ENCODE results near the gene GRAP2. TPM values are rescaled to one million over a fixed set of nuclear protein-coding genes. Genes with fewer than 3 reads are reported as not detected.
A peak's percentile ranks its signal among the peaks of the same experiment; 100 is the strongest.

The GRAP2 gene
- total RNA-seq, 1 donor = 94.1 TPM

GRCh38 chr22:39927544-39927943, 26.7 kb downstream of the GRAP2 start:
- H3K27me3 ChIP-seq (ENCODE audit: insufficient read depth, low read length) = no peaks in the 10 kb centered on the region
- no peaks in the 10 kb centered on the region for H3K9me3 ChIP-seq (ENCODE audit: low read depth, low read length)
- H3K4me1 ChIP-seq (ENCODE audit: insufficient read depth, low read length) = peaks cover 88% of the 10 kb centered on the region
- peak overlapping the region; percentile 37 for H3K4me3 ChIP-seq (ENCODE audit: low read length)

GRCh38 chr22:39928536-39929520, 27.9 kb downstream of the GRAP2 start:
- Histone ChIP-seq H3K27me3 (ENCODE audit: insufficient read depth, low read length) (no peaks in the 10 kb centered on the region), H3K9me3 (ENCODE audit: low read depth, low read length) (no peaks in the 10 kb centered on the region), H3K4me1 (ENCODE audit: insufficient read depth, low read length) (peaks cover 91% of the 10 kb centered on the region), H3K4me3 (ENCODE audit: low read length) (no peak overlapping the region)

GRCh38 chr22:39931251-39931650, 30.4 kb downstream of the GRAP2 start:
- Histone ChIP-seq H3K4me1 (ENCODE audit: insufficient read depth, low read length) (peaks cover 90% of the 10 kb centered on the region), H3K27me3 (ENCODE audit: insufficient read depth, low read length) (no peaks in the 10 kb centered on the region), H3K9me3 (ENCODE audit: low read depth, low read length) (no peaks in the 10 kb centered on the region), H3K4me3 (ENCODE audit: low read length) (no peak overlapping the region)

DNA sequence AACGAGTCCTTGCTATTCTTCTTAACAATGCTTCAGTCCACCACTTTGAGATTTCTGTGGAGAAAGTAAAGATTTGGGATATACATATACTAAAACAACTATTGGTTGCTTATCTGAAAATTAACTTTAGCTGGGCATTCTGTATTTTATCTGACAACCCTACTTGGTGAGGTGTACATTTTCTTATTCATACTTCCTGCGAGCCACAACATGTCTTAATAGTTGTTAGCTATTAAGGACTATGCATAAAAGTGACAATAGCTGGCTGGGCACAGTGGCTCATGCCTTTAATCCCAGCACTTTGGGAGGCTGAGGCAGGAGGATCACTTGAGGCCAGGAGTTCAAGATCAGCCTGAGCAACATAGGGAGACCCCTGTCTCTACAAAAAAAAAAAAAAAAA, 31.3 kb downstream of the GRAP2 start:
- Histone ChIP-seq H3K4me3 (ENCODE audit: low read length) (no peak overlapping the region), H3K27me3 (ENCODE audit: insufficient read depth, low read length) (no peaks in the 10 kb centered on the region), H3K4me1 (ENCODE audit: insufficient read depth, low read length) (peaks cover 90% of the 10 kb centered on the region), H3K9me3 (ENCODE audit: low read depth, low read length) (no peaks in the 10 kb centered on the region)

DNA sequence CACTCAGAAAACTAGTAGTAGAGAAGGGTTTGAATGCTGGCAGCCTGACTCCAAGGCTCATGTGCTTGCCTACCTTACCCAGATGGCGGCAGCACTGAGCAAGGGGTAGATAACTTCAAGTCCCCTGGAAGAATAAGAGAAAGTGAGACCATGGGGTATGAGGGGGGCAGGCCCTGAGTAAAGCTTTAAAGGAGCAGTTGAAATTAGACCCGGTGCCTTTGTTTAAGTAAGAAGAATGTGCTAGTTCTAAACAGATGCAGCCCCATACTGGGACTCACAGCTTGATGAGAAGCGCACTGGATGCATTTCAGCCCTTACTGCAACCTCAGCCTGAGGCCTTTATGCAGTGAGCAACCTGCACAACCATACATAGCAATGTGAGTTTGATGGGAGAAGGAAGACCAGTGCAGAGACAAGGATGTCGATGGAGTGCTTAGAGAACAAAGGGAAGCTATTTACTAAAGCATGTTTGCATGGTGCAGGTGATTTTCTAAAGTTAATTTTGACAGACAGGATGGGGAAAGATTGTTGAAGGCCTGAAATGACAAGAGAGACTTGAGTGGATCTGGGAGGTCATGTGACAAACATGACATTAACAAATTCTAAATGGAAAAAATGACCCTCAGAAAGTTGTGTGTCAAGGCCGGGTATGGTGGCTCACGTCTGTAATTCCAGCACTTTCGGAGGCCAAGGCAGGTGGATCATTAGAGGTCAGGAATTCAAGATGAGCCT, 32.2 kb downstream of the GRAP2 start:
- Histone ChIP-seq H3K27me3 (ENCODE audit: insufficient read depth, low read length) (no peaks in the 10 kb centered on the region), H3K4me1 (ENCODE audit: insufficient read depth, low read length) (peaks cover 90% of the 10 kb centered on the region), H3K9me3 (ENCODE audit: low read depth, low read length) (no peaks in the 10 kb centered on the region), H3K4me3 (ENCODE audit: low read length) (no peak overlapping the region)

- H3K4me1 ChIP-seq (ENCODE audit: insufficient read depth, low read length) = peaks cover 90% of the 10 kb centered on the region
- no peaks in the 10 kb centered on the region for H3K27me3 ChIP-seq (ENCODE audit: insufficient read depth, low read length)
- no peaks in the 10 kb centered on the region for H3K9me3 ChIP-seq (ENCODE audit: low read depth, low read length)
- H3K4me3 ChIP-seq (ENCODE audit: low read length) = no peak overlapping the region
Observed at GRCh38 chr22:39933741-39934140, 32.9 kb downstream of the GRAP2 start.

DNA sequence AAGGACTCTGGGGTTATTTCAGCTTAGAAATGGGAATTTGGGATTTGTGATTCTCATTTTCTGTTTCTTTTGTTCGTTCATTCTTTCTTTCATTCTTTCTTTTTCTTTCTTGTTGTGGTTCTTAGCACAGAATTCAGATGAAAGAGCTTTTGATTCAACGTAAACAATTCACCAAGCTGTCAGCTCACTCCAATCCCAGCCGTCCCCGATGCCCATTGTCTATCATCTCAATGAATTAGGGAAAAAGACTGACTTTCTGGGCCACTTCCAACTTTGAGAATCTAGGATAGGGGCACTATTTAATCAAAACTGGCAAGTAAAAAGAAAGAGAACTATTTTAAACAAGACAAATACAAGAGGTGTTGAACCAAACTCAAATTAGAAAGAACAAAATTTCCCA, 34.2 kb downstream of the GRAP2 start:
- Histone ChIP-seq H3K9me3 (ENCODE audit: low read depth, low read length) (no peaks in the 10 kb centered on the region), H3K4me1 (ENCODE audit: insufficient read depth, low read length) (peaks cover 91% of the 10 kb centered on the region), H3K4me3 (ENCODE audit: low read length) (no peak overlapping the region), H3K27me3 (ENCODE audit: insufficient read depth, low read length) (no peaks in the 10 kb centered on the region)

GRCh38 chr22:39935612-39936011, 34.7 kb downstream of the GRAP2 start:
- no peaks in the 10 kb centered on the region for H3K9me3 ChIP-seq (ENCODE audit: low read depth, low read length)
- no peaks in the 10 kb centered on the region for H3K27me3 ChIP-seq (ENCODE audit: insufficient read depth, low read length)
- no peak overlapping the region for H3K4me3 ChIP-seq (ENCODE audit: low read length)
- peaks cover 87% of the 10 kb centered on the region for H3K4me1 ChIP-seq (ENCODE audit: insufficient read depth, low read length)

- Histone ChIP-seq H3K4me1 (ENCODE audit: insufficient read depth, low read length) (peaks cover 82% of the 10 kb centered on the region), H3K9me3 (ENCODE audit: low read depth, low read length) (no peaks in the 10 kb centered on the region), H3K27me3 (ENCODE audit: insufficient read depth, low read length) (no peaks in the 10 kb centered on the region), H3K4me3 (ENCODE audit: low read length) (no peak overlapping the region)
Observed at GRCh38 chr22:39936523-39937145, 35.8 kb downstream of the GRAP2 start.

GRCh38 chr22:39937906-39938305, 37.0 kb downstream of the GRAP2 start:
- Histone ChIP-seq H3K4me3 (ENCODE audit: low read length) (no peak overlapping the region), H3K27me3 (ENCODE audit: insufficient read depth, low read length) (no peaks in the 10 kb centered on the region), H3K4me1 (ENCODE audit: insufficient read depth, low read length) (peaks cover 80% of the 10 kb centered on the region), H3K9me3 (ENCODE audit: low read depth, low read length) (no peaks in the 10 kb centered on the region)

DNA sequence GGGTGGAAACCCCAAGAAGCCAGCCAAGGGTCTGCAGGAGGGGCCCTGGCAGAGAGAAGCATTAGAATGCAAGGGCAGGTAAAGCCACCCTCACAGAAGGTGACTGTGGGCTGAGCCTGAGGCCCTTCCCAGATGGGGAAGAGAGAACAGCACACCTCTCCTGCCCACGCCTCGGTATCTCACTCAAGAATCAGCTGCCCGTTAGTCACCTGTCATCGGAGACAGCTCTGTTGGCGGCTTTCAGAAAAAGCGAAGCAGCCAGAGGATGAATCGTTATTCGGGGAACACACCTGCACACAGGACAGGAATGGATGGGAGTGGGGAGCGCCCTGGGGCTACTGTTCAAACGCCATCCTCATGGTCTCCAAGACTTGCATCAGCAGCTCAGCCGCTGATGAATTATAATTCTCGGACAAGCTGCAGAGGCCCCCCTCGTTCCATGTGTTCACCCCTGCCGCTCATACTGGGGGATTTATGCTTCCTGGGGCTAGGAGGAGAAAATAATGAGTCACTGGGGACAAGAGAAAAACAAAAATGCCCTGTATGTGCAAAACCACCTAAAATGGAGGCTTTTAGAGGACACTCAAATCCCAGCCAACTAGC, 37.7 kb downstream of the GRAP2 start:
- Histone ChIP-seq H3K27me3 (ENCODE audit: insufficient read depth, low read length) (no peaks in the 10 kb centered on the region), H3K4me3 (ENCODE audit: low read length) (no peak overlapping the region), H3K4me1 (ENCODE audit: insufficient read depth, low read length) (peaks cover 80% of the 10 kb centered on the region), H3K9me3 (ENCODE audit: low read depth, low read length) (no peaks in the 10 kb centered on the region)

DNA sequence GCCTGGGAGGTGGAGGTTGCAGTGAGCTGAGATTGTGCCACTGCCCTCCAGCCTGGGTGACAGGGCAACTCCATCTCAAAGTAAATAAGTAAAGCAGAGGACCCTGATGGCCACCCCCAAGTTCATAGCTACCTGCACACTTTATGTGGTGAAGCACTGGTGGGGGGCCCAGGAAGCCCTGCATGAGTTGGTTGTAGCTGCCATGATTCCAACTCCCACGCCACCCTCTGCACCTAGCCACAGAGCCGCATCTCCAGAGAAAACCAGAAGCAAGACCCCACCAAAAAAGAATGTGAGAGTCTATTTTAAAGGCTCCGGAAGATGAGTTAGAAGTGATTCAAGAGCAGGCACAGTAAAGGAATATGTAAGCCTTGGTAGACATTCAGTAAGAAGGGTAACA, 38.9 kb downstream of the GRAP2 start:
- Histone ChIP-seq H3K4me3 (ENCODE audit: low read length) (no peak overlapping the region), H3K9me3 (ENCODE audit: low read depth, low read length) (no peaks in the 10 kb centered on the region), H3K27me3 (ENCODE audit: insufficient read depth, low read length) (no peaks in the 10 kb centered on the region), H3K4me1 (ENCODE audit: insufficient read depth, low read length) (peaks cover 80% of the 10 kb centered on the region)

GRCh38 chr22:39940757-39941305, 39.9 kb downstream of the GRAP2 start:
- no peak overlapping the region for H3K4me3 ChIP-seq (ENCODE audit: low read length)
- H3K4me1 ChIP-seq (ENCODE audit: insufficient read depth, low read length) = peaks cover 73% of the 10 kb centered on the region
- H3K9me3 ChIP-seq (ENCODE audit: low read depth, low read length) = no peaks in the 10 kb centered on the region
- no peaks in the 10 kb centered on the region for H3K27me3 ChIP-seq (ENCODE audit: insufficient read depth, low read length)

GRCh38 chr22:39941601-39942000, 40.7 kb downstream of the GRAP2 start:
- Histone ChIP-seq H3K4me3 (ENCODE audit: low read length) (no peak overlapping the region), H3K27me3 (ENCODE audit: insufficient read depth, low read length) (no peaks in the 10 kb centered on the region), H3K9me3 (ENCODE audit: low read depth, low read length) (no peaks in the 10 kb centered on the region), H3K4me1 (ENCODE audit: insufficient read depth, low read length) (peaks cover 73% of the 10 kb centered on the region)

Measured in mononuclear cell (primary cell).